ENCODE measurements around the gene VSTM2B. TPM values are rescaled to one million over a fixed set of nuclear protein-coding genes. Genes with fewer than 3 reads are reported as not detected.

VSTM2B gene
- polyA plus RNA-seq, 1 donor (not counting 4 experiments of a cell fraction or from before 2014, with no cell fraction given) = not detected

DNA sequence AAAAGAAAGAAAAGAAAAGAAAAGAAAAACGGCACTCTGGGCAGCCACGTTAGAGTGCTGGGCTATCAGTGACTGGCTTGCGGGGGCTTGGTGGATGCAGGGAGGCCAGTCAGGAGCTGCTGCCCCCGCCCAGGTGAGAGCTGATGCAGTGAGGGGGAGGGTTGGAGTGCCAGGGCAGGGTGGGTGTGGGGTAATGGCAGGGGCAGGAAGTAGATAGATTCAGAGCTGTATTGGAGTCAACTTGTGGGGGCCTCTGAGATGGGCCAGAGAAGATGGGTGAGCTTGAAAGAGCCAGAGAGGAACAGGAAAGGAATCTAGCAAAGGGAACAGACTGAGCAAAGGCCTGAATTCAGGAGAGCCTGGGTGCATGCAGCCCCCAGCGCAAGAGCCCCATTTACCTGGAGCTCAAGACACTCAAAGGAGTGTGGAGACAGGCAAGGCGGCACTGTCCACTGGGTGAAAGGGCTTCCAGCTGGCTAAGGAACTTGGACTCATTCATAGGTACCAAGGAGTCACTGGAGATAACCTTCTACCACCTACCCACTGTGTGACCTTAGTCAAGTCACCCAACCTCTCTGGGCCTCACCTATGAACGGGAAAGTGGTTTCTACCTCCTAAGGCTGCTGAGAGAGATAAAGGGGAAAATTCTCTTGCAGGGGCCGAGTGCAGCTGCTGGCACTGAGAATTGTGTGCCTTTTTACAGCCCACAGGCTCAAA lies 20.2 kb downstream of the VSTM2B start:
- Histone ChIP-seq H3K4me2 (ENCODE audit: control insufficient read depth, extremely low read depth, insufficient read depth, low read depth, low read length) (no peak overlapping the region), H3K4me1 (ENCODE audit: control insufficient read depth, extremely low read depth, insufficient read depth, low read length) (no peaks in the 10 kb centered on the region), H3K27me3 (ENCODE audit: control insufficient read depth, extremely low read depth, insufficient read depth, low read length) (no peaks in the 10 kb centered on the region), H2AFZ (ENCODE audit: control insufficient read depth, low read length) (no peak overlapping the region), H3K36me3 (ENCODE audit: control insufficient read depth in 2 of 2, extremely low read depth in 1 of 2, insufficient read depth in 2 of 2, low read length in 2 of 2) (no peaks in the 10 kb centered on the region), H3K27ac (ENCODE audit: control insufficient read depth, insufficient read depth, low read length) (no peak overlapping the region), H3K9me3 (ENCODE audit: control insufficient read depth, low read depth, low read length) (peaks cover 2% of the 10 kb centered on the region), H3K9me1 (ENCODE audit: control insufficient read depth, extremely low read depth, insufficient read depth, low read length) (no peaks in the 10 kb centered on the region), H3K4me3 (ENCODE audit: control insufficient read depth in 2 of 3, extremely low read depth in 1 of 3, insufficient read depth in 2 of 3, low read depth in 1 of 3, low read length in 3 of 3) (no peak overlapping the region), H4K20me1 (ENCODE audit: control insufficient read depth, extremely low read depth, insufficient read depth, low read length) (no peaks in the 10 kb centered on the region), H3K9ac (ENCODE audit: control insufficient read depth, extremely low read depth, insufficient read depth, low read length) (no peak overlapping the region), H3K79me2 (ENCODE audit: control insufficient read depth, insufficient read depth, low read length) (no peaks in the 10 kb centered on the region)
- no peak for FAIRE-seq
- TF ChIP-seq EZH2 (IDR thresholded peaks at IDR 0.05; ENCODE audit: low read length) = no peak
- TF ChIP-seq, protein P1, sequence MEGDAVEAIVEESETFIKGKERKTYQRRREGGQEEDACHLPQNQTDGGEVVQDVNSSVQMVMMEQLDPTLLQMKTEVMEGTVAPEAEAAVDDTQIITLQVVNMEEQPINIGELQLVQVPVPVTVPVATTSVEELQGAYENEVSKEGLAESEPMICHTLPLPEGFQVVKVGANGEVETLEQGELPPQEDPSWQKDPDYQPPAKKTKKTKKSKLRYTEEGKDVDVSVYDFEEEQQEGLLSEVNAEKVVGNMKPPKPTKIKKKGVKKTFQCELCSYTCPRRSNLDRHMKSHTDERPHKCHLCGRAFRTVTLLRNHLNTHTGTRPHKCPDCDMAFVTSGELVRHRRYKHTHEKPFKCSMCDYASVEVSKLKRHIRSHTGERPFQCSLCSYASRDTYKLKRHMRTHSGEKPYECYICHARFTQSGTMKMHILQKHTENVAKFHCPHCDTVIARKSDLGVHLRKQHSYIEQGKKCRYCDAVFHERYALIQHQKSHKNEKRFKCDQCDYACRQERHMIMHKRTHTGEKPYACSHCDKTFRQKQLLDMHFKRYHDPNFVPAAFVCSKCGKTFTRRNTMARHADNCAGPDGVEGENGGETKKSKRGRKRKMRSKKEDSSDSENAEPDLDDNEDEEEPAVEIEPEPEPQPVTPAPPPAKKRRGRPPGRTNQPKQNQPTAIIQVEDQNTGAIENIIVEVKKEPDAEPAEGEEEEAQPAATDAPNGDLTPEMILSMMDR (optimal IDR thresholded peaks at IDR 0.05 in 1 of 3, IDR thresholded peaks at IDR 0.05 in 1 of 3, conservative IDR thresholded peaks at IDR 0.05 in 1 of 3; ENCODE audit: extremely low read depth in 1 of 3, insufficient read depth in 2 of 3, low read length in 3 of 3) = no peak
- DNase-seq (ENCODE audit: low read depth, low spot score) = no peak
- dilution Hi-C loops (cut with MboI; ENCODE audit: extremely low pct_ligation_motif_present, low sequenced_read_pairs) = no loop called here

DNA sequence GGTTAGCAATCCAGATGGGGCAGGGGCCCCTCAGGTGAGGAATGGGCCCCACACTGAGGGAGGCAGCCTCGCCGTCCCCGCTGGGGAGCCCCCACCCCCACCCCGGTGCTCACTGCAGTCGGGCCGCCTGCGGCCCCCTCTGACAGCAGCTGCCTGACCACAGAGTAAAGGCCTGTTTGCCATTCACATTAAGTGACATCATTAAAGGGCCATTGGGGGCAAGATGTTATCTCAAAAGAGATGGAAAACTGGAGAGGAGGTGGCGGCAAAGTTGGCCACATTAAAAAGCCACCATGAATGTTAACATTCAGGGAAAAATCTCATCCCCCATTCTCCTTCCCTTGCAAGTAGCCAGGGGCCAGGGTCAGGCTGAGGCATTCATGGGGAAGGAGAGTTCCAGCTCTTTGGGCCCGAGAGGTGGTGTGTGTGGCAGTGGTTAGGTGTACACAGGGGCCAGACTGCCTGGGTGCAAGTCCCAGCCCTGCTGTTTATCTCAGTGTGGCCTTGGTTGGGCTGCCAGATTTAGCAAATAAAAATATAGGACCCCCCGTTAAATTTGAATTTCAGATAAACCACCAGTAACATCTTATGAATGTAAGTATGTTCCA lies 20.9 kb downstream of the VSTM2B start:
- Histone ChIP-seq H3K4me2 (ENCODE audit: control insufficient read depth, extremely low read depth, insufficient read depth, low read depth, low read length) (no peak overlapping the region), H3K4me3 (ENCODE audit: control insufficient read depth in 2 of 3, extremely low read depth in 1 of 3, insufficient read depth in 2 of 3, low read depth in 1 of 3, low read length in 3 of 3) (no peak overlapping the region), H2AFZ (ENCODE audit: control insufficient read depth, low read length) (no peak overlapping the region), H3K9me1 (ENCODE audit: control insufficient read depth, extremely low read depth, insufficient read depth, low read length) (no peaks in the 10 kb centered on the region), H4K20me1 (ENCODE audit: control insufficient read depth, extremely low read depth, insufficient read depth, low read length) (no peaks in the 10 kb centered on the region), H3K9me3 (ENCODE audit: control insufficient read depth, low read depth, low read length) (peaks cover 2% of the 10 kb centered on the region), H3K9ac (ENCODE audit: control insufficient read depth, extremely low read depth, insufficient read depth, low read length) (no peak overlapping the region), H3K79me2 (ENCODE audit: control insufficient read depth, insufficient read depth, low read length) (no peaks in the 10 kb centered on the region), H3K27me3 (ENCODE audit: control insufficient read depth, extremely low read depth, insufficient read depth, low read length) (no peaks in the 10 kb centered on the region), H3K36me3 (ENCODE audit: control insufficient read depth in 2 of 2, extremely low read depth in 1 of 2, insufficient read depth in 2 of 2, low read length in 2 of 2) (no peaks in the 10 kb centered on the region), H3K4me1 (ENCODE audit: control insufficient read depth, extremely low read depth, insufficient read depth, low read length) (no peaks in the 10 kb centered on the region), H3K27ac (ENCODE audit: control insufficient read depth, insufficient read depth, low read length) (no peak overlapping the region)
- dilution Hi-C loops (cut with MboI; ENCODE audit: extremely low pct_ligation_motif_present, low sequenced_read_pairs) = no loop called here
- TF ChIP-seq EZH2 (IDR thresholded peaks at IDR 0.05; ENCODE audit: low read length) = no peak
- TF ChIP-seq, protein P1 (optimal IDR thresholded peaks at IDR 0.05 in 1 of 3, IDR thresholded peaks at IDR 0.05 in 1 of 3, conservative IDR thresholded peaks at IDR 0.05 in 1 of 3; ENCODE audit: extremely low read depth in 1 of 3, insufficient read depth in 2 of 3, low read length in 3 of 3) = no peak
- FAIRE-seq (no peak), DNase-seq (ENCODE audit: low read depth, low spot score) (no peak)
